ENCODE results near the gene ZFHX2. TPM values are rescaled to one million over a fixed set of nuclear protein-coding genes. Genes with fewer than 3 reads are reported as not detected.

Gene ZFHX2
- total and polyA plus RNA-seq, 5 donors = 0.31 to 1.0 (median 0.79) TPM

DNA sequence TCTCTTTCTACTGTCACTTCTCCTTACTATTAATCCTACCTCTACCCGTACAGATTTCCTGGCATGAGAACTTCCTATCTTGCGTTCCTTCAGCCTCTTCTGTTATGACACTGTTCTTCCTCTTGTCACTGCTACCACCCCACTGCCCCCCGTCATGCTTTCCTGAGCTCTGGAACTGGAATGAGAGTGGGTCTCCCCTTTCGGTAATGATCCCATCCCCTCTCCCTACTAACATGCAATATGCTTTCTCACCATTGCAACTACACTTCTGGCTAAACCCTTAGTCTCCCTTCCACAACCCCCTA is 20.9 kb upstream of the ZFHX2 start:
- Histone ChIP-seq H3K27me3 (ENCODE audit: control insufficient read depth, insufficient read depth) (no peaks in the 10 kb centered on the region), H3K4me1 (ENCODE audit: control insufficient read depth, insufficient read depth, low read length) (no peaks in the 10 kb centered on the region), H3K4me3 (ENCODE audit: low read length) (no peak overlapping the region), H3K27ac (ENCODE audit: low read length) (no peak overlapping the region), H3K9me3 (ENCODE audit: control insufficient read depth, low read length) (no peaks in the 10 kb centered on the region)
- intact Hi-C loops (cut with DNase I) = no loop called here
- DNase-seq = no peak
- WGBS = 56% methylated on average over 4 of the region's 4 CpGs
- ATAC-seq = no peak

DNA sequence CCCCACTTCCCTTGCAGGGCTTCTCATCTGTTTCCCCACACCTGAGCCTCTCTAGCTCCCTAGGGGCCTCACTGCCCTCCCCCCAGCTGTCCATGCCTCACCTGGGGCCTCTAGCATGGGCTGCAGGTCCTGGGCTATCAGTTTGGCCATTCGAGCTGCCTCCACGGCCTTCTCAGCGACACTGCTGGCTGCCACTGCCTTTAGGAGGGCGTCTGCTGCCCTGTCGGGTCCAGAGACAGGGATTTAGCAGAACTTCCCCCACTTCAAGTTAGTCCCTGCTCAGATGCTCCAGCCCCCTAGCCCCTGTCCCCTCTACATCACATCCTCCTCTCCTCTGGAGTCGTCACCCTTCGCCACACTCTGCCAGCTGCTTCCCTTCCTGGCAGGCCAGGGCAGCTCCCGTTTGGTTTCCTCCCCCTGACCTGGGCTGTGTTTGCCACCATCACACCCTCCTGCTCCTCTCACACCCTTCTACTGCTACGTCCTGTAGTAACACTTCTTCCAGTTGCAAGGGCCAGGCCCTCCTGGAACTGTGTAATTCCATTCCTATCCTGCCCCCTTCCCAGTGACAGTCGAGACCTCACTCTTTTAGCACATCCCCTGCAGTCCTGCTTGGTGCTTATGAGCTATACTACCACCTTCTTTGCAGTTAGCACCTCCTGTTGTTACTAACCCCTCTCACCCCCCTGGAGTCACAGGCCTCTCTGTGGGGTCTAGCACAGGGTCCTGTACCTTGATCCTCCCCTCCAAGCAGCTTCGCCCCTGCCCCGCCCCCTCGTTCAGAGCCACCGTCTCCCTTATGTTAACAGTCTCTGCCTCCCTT is 20.3 kb upstream of the ZFHX2 start:
- DNase-seq (no peak), ATAC-seq (no peak)
- H3K4me3 ChIP-seq (ENCODE audit: low read length) = no peak overlapping the region
- WGBS = 55% methylated on average over 14 of the region's 14 CpGs
- no peak overlapping the region for H3K27ac ChIP-seq (ENCODE audit: low read length)
- H3K27me3 ChIP-seq (ENCODE audit: control insufficient read depth, insufficient read depth) = no peaks in the 10 kb centered on the region
- intact Hi-C loops (cut with DNase I) = no loop called here
- no peaks in the 10 kb centered on the region for H3K4me1 ChIP-seq (ENCODE audit: control insufficient read depth, insufficient read depth, low read length)
- H3K9me3 ChIP-seq (ENCODE audit: control insufficient read depth, low read length) = no peaks in the 10 kb centered on the region

DNA sequence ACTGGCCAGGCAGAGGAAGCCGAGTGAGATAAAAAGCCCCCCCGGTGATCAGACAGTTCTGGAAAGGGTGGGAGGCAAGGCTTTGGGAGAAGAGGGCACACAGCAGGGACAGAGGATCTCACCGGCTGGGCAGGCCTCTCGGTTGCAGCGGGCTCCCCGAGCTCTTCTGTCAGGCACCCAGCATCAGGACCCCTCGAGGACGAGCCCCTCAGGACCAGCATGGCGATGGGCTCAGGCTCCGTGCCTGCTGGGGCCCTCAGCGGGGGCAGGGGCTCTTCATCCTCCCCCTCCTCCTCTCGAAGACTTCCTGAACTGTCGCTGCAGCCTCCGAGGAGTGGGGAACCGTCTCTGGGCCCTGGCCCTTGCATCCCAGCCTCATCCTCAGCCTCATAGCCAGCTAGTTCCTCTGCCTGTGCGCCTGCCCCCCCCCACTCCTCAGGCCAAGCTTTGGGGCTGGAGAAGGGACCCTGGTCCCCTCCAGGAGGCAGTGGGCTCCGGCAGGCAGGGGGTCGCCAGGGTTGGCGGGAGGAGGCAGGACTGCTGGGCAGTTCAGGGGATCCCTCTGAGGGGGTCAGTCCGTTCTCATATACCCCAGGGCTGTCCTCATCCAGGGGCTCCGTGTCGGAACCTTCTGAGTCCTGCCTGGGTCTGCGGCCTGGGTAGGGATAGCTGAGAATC is 19.4 kb upstream of the ZFHX2 start:
- WGBS = 77% methylated on average over 23 of the region's 23 CpGs
- H3K9me3 ChIP-seq (ENCODE audit: control insufficient read depth, low read length) = no peaks in the 10 kb centered on the region
- H3K4me1 ChIP-seq (ENCODE audit: control insufficient read depth, insufficient read depth, low read length) = no peaks in the 10 kb centered on the region
- intact Hi-C loops (cut with DNase I) = no loop called here
- no peak overlapping the region for H3K4me3 ChIP-seq (ENCODE audit: low read length)
- peak in 1 of 3 donors; percentile 52 for DNase-seq
- ATAC-seq = no peak
- no peaks in the 10 kb centered on the region for H3K27me3 ChIP-seq (ENCODE audit: control insufficient read depth, insufficient read depth)
- no peak overlapping the region for H3K27ac ChIP-seq (ENCODE audit: low read length)

DNA sequence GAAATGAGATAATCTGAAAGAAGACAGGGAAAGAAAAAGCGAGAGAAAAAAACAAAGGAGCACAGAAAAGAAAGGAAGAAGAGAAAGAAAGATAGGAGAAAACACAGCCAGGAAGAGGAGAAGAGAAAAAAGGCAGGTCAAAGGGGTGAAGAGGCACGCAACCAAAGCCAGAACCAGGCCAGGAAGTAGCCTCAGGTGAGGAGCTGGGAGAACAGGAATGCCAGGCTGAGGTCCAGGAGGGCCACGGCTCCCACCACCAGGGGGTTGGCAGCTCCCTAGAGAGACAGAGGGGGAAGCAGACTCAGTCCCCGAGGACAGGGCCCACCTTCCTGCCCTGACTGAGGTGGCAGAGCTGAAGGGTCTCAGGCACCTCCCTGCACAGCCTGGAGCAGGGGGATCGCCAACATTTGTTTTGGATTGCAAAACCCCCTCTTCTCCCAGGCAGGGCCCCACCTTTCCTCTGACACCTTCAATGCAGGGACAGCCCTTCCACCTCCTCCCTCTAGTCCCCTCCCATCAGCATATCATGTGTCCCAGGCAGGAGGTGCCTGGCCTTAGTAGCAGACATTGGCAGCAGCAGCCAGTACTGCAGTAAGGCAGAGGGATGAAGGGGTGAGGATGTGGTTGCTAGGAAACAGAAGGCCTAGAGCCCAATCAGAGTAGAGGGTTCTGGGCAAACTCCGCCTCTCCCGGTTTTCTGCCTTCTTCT is 18.0 kb upstream of the ZFHX2 start:
- Histone ChIP-seq H3K4me3 (ENCODE audit: low read length) (no peak overlapping the region), H3K9me3 (ENCODE audit: control insufficient read depth, low read length) (no peaks in the 10 kb centered on the region), H3K27ac (ENCODE audit: low read length) (no peak overlapping the region), H3K4me1 (ENCODE audit: control insufficient read depth, insufficient read depth, low read length) (no peaks in the 10 kb centered on the region), H3K27me3 (ENCODE audit: control insufficient read depth, insufficient read depth) (no peaks in the 10 kb centered on the region)
- ATAC-seq = no peak
- DNase-seq = no peak
- intact Hi-C loops (cut with DNase I) = loop anchor here in 2 of 4 donors (10.0 kb wide), 1 partner anchor 245 kb away; the partner anchor contains the start of gene PABPN1 (in 2 of the 2)
- WGBS = 65% methylated on average over 7 of the region's 7 CpGs

DNA sequence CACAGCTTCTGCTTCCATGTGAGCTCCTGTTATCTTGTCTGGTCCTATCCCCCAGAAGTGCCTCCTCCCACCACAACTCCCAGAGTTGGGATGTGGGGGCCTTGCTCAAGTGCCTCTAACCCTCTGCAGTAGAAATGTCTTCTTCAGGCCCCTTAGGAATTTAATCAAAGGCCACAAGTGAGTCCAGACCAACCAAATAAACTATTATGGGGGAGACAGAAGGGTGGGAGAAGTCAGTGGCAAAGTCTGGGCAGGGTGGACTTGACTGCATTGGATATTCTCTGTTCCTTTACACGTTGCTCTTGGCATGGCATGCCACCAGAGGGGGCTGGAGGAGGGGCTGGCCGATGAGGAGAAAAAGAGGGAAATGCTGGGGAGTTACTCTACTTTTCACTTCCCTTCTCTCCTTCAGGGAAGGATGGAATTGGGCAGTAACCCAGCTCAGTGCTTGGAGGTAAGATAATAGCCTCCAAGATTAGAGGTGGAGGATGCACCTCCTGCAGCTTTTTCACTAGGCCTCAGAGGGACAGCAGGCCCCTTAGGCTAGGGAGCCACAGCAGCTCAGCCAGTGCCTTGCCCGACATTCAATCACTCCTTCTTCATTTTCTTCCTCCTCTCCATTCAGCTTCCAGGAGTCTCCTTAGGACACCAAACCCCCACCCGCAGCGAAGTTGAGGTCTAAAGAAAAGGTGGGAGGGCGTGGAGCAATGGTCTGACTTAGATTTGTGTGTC is 17.2 kb upstream of the ZFHX2 start:
- WGBS = 55% methylated on average over 6 of the region's 6 CpGs

DNA sequence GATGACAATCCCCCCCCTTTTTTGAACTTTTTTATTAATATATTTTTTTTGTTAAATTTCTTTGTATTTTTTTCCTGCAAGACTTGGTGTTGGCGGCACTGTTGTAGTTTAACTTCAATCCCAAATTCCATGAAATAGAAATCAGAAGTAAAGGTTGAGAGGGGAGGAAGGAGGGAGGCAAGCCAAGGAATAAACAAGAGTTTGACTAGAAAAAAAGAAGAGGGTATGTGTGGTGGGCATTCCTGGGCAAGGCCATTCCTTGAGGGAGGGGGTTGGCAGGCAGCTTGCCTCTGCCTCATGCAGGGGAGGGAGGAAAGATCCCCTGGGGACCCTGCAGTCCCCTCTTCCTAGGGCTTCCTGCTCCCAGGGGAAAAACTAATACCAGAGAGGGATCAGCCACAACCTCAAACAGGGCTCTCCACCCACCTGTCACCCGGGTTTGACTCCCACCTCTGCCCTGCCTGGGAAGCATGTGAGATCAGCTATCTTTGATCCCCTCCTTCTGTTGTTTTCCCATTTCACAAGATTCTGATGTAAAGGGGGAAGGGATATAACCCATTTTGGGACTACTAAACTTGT is 16.5 kb upstream of the ZFHX2 start:
- H3K4me1 ChIP-seq (ENCODE audit: control insufficient read depth, insufficient read depth, low read length) = no peaks in the 10 kb centered on the region
- H3K27ac ChIP-seq (ENCODE audit: low read length) = no peak overlapping the region
- H3K4me3 ChIP-seq (ENCODE audit: low read length) = no peak overlapping the region
- DNase-seq (no peak), ATAC-seq (no peak)
- H3K9me3 ChIP-seq (ENCODE audit: control insufficient read depth, low read length) = no peaks in the 10 kb centered on the region
- intact Hi-C loops (cut with DNase I) = loop anchor here in 2 of 4 donors (10.0 kb wide), 1 partner anchor 243 kb away; the partner anchor contains the start of gene PABPN1 (in 2 of the 2)
- H3K27me3 ChIP-seq (ENCODE audit: control insufficient read depth, insufficient read depth) = no peaks in the 10 kb centered on the region
- 79% methylated on average over 2 of the region's 2 CpGs for WGBS

More for the DNA sequence above, 17.2 kb upstream of the ZFHX2 start:
- no peaks in the 10 kb centered on the region for H3K4me1 ChIP-seq (ENCODE audit: control insufficient read depth, insufficient read depth, low read length)
- no peaks in the 10 kb centered on the region for H3K27me3 ChIP-seq (ENCODE audit: control insufficient read depth, insufficient read depth)
- intact Hi-C loops (cut with DNase I) = loop anchor here in 2 of 4 donors (10.0 kb wide), 1 partner anchor 244 kb away; the partner anchor contains the start of gene PABPN1 (in 2 of the 2)
- no peaks in the 10 kb centered on the region for H3K9me3 ChIP-seq (ENCODE audit: control insufficient read depth, low read length)
- DNase-seq (peak in 1 of 3 donors; percentile 72), ATAC-seq (no peak)
- H3K27ac ChIP-seq (ENCODE audit: low read length) = no peak overlapping the region
- no peak overlapping the region for H3K4me3 ChIP-seq (ENCODE audit: low read length)

DNA sequence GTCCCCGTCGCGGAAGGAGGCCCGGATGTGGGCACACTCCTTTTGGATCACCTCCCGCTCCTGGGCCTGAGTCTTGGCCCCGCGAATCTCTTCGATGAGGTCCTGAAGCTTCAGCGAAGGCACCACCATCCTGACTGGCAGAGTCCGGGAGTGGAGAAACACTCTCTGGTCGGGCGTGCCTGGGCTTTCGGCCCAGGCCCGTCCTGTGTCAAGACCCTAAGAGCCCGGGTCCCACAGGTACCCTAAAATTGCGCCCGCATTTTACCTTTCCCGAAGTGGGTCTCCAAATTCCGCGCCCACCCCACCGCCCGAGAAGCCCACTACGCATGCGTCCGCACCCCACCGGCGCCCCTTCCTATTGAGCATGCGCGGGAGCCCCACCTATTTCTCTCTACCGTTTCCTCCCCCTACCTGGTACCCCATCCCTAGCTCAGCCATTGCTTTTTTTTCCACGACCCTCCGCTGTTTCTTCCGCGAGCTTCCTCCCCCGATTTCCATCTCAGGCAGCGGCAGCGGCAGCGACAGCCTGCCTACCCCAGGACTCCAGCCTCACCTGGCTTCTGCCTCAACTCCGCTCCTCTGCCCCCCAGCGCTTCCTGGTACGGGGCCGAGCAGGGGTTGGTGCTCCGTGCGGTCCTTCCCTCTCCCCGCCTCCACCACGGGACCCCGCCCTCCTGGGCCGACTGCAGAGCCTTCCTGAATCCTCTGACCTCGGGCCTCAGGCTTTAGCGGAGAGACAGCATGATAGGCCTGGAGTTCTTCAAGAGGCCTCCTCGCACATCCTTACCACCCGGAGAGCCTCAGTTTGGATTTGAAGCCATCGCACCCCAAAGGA is 15.8 kb upstream of the ZFHX2 start, which contains the start of gene AP1G2:
AP1G2 (minus strand) TSS at position 606 of the 835 bp plus-strand sequence; CDS start at position 129, 477 bp downstream.
- ATAC-seq (peak; percentile 83 to 84), DNase-seq (peak; percentile 86 to 95 (median 95))
- no peaks in the 10 kb centered on the region for H3K4me1 ChIP-seq (ENCODE audit: control insufficient read depth, insufficient read depth, low read length)
- WGBS = 2% methylated on average over 53 of the region's 53 CpGs
- intact Hi-C loops (cut with DNase I) = loop anchor here in 2 of 4 donors (10.0 kb wide), 1 partner anchor 243 kb away; the partner anchor contains the start of gene PABPN1 (in 2 of the 2)
- peak within 1 kb of the TSS; percentile 32 for H3K27ac ChIP-seq (ENCODE audit: low read length)
- no peaks in the 10 kb centered on the region for H3K27me3 ChIP-seq (ENCODE audit: control insufficient read depth, insufficient read depth)
- H3K9me3 ChIP-seq (ENCODE audit: control insufficient read depth, low read length) = no peaks in the 10 kb centered on the region
- H3K4me3 ChIP-seq (ENCODE audit: low read length) = peak within 1 kb of the TSS; percentile 70

DNA sequence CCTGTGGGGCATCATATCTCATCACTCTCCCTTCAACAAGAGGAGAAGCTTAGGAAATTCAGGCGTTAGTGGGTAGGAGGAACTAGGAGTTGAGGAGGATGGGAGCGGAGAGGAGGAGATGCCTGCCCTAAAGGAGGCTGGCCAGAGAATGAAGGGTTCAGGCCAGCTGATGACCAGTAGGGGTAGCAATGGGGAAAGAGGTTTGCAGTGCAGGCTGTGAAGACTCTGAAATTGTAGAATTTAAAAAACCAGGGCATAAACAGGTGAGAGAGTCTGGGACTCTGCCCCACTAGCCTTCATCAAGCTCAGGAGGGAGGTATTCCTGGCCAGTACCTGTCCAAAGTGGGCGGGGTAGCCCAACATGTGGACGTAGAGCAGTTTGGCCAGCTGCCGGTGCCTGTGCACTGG is 15.2 kb upstream of the ZFHX2 start:
- 10% methylated on average over 5 of the region's 5 CpGs for WGBS
- Histone ChIP-seq H3K27ac (ENCODE audit: low read length) (no peak overlapping the region), H3K4me3 (ENCODE audit: low read length) (peak overlapping the region; percentile 70), H3K4me1 (ENCODE audit: control insufficient read depth, insufficient read depth, low read length) (no peaks in the 10 kb centered on the region), H3K9me3 (ENCODE audit: control insufficient read depth, low read length) (no peaks in the 10 kb centered on the region), H3K27me3 (ENCODE audit: control insufficient read depth, insufficient read depth) (no peaks in the 10 kb centered on the region)
- peak; percentile 4 to 7 for ATAC-seq
- peak in 2 of 3 donors; percentile 25 to 81 for DNase-seq
- intact Hi-C loops (cut with DNase I) = loop anchor here in 2 of 4 donors (10.0 kb wide), 1 partner anchor 242 kb away; the partner anchor contains the start of gene PABPN1 (in 2 of the 2)

DNA sequence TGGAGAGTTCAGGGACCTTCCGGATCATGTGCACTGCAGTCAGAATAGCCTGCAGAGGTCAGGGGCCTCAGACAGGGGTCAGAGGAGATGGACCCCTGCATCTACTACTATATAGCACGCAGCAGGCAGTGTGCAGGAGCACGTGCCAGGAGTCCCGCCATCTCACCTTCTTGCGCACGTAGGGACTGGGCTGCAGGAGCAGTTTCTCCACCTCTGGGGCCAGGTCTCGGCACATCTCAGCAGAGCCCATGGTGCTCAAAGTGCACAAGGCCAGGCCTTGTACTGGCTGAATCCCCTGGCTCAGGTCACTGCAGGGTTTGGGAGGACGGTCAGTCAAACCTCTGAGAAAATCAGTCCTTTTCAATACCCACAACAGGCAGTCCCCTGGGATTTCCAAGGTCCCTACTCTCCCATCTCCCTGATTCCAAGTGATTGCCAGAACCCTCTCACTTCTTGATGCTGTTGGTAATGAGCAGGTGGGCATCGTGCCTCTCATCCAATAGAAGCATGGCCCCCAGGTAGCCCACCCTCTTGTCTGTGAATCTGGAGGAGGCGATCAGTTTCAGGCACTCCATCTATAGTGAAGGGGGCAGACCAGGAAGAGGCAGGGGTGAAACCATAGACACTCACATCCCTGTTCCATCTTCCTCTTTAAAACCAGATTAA is 14.7 kb upstream of the ZFHX2 start:
- Histone ChIP-seq H3K4me3 (ENCODE audit: low read length) (no peak overlapping the region), H3K9me3 (ENCODE audit: control insufficient read depth, low read length) (no peaks in the 10 kb centered on the region), H3K27ac (ENCODE audit: low read length) (no peak overlapping the region), H3K27me3 (ENCODE audit: control insufficient read depth, insufficient read depth) (no peaks in the 10 kb centered on the region), H3K4me1 (ENCODE audit: control insufficient read depth, insufficient read depth, low read length) (no peaks in the 10 kb centered on the region)
- WGBS = 93% methylated on average over 10 of the region's 10 CpGs
- ATAC-seq = no peak
- intact Hi-C loops (cut with DNase I) = loop anchor here in 2 of 4 donors (10.0 kb wide), 1 partner anchor 241 kb away; the partner anchor contains the start of gene PABPN1 (in 2 of the 2)
- DNase-seq = peak in 1 of 3 donors; percentile 55
